Measurements from ENCODE around the gene TCEA2. TPM values are rescaled to one million over a fixed set of nuclear protein-coding genes. Genes with fewer than 3 reads are reported as not detected.

The TCEA2 gene
- total RNA-seq = 10 to 100 TPM in 1 of 3 donors, 1 to 10 TPM in 2; 4.1 to 46.1 (median 9.5) TPM
- long read RNA-seq, donor 1, transcript TCEA2-202 (10 exons, 1,235 nt) = major isoform, 49 of 78 reads
- long read RNA-seq, donor 1, partial matches to known transcripts = 7 of 78 reads
- long read RNA-seq, donor 1, other reads (novel, unspliced or antisense) = 22 of 78 reads
- long read RNA-seq, donor 2, partial matches to known transcripts = 0 of 2 reads
- long read RNA-seq, donor 2, other reads (novel, unspliced or antisense) = 1 of 2 reads

DNA sequence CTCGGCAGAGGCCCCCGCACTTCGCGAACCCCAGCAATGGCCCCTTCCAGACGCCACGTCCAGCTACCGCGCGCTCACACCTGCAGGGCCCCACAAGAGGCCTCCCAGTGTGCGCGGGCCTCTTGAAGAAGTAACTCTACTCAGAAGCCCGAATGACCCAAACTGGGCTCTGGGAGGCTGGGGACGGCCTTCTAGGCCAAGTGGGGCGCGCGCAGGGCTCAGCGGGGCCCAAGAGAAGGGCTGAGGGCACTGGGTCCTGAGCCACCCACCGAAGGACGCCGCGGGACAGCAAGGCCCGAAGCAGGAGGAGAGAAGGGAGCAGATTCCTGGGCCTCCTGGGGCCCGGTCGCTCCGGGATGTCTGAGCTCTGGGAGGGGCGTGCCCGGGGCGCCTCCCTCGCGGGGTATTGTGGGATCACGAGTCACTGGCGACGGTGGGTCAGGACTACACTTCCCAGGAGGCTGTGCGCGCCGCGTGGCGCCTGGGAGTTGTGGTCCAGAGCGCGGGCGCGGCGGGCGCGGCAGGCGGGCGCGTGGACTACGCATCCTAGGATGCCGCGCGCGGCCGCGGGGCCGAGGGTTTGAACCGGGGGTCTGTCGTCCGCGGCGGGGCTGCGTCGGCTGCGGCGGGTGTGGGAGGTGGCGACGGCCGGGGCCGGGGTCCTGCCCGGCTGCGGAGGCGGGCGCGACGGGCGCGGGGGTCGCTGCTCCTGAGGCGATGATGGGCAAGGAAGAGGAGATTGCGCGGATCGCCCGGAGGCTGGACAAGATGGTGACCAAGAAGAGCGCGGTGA, at the start of gene TCEA2:
TSS of gene TCEA2 (plus strand) at position 603 of the 793 bp plus-strand sequence. CDS start at position 718, 115 bp downstream.
- DNase-seq (peak; percentile 97), ATAC-seq (peak; percentile 96)
- TF ChIP-seq, protein P1, sequence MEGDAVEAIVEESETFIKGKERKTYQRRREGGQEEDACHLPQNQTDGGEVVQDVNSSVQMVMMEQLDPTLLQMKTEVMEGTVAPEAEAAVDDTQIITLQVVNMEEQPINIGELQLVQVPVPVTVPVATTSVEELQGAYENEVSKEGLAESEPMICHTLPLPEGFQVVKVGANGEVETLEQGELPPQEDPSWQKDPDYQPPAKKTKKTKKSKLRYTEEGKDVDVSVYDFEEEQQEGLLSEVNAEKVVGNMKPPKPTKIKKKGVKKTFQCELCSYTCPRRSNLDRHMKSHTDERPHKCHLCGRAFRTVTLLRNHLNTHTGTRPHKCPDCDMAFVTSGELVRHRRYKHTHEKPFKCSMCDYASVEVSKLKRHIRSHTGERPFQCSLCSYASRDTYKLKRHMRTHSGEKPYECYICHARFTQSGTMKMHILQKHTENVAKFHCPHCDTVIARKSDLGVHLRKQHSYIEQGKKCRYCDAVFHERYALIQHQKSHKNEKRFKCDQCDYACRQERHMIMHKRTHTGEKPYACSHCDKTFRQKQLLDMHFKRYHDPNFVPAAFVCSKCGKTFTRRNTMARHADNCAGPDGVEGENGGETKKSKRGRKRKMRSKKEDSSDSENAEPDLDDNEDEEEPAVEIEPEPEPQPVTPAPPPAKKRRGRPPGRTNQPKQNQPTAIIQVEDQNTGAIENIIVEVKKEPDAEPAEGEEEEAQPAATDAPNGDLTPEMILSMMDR (IDR thresholded peaks at IDR 0.05) = no peak
- Histone ChIP-seq H3K9me3 (no peaks in the 10 kb centered on the region), H3K4me3 (peak within 1 kb of the TSS; percentile 42), H3K4me1 (ENCODE audit: low read depth) (peaks cover 4% of the 10 kb centered on the region), H3K36me3 (ENCODE audit: low read depth) (no peaks in the 10 kb centered on the region)
- intact Hi-C loops (cut with DNase I, micrococcal nuclease) = no loop called here

DNA sequence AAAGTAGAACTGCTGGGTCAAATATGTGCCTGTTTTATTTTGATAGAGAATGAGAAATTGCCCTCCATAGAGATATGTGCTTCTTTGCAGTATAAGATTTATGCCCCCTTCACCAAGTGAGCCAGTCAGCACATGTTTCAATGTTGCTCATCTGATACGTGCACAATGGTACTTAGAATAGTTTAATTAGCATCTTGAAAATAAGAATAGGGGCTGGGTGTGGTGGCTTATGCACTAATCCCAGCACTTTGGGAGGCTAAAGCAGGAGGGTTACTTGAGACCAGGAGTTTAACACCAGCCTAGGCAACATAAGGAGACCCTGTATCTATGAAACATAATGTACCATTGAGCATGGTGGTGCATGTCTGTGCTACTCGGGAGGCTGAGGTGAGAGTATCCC, 47.4 kb upstream of the TCEA2 start:
- H3K4me3 ChIP-seq = no peak overlapping the region
- no peaks in the 10 kb centered on the region for H3K4me1 ChIP-seq (ENCODE audit: low read depth)
- ATAC-seq = no peak
- peaks cover 13% of the 10 kb centered on the region for H3K36me3 ChIP-seq (ENCODE audit: low read depth)
- intact Hi-C loops (cut with DNase I, micrococcal nuclease) = no loop called here
- no peak for DNase-seq
- H3K9me3 ChIP-seq = no peaks in the 10 kb centered on the region
- TF ChIP-seq, protein P1 (IDR thresholded peaks at IDR 0.05) = no peak

DNA sequence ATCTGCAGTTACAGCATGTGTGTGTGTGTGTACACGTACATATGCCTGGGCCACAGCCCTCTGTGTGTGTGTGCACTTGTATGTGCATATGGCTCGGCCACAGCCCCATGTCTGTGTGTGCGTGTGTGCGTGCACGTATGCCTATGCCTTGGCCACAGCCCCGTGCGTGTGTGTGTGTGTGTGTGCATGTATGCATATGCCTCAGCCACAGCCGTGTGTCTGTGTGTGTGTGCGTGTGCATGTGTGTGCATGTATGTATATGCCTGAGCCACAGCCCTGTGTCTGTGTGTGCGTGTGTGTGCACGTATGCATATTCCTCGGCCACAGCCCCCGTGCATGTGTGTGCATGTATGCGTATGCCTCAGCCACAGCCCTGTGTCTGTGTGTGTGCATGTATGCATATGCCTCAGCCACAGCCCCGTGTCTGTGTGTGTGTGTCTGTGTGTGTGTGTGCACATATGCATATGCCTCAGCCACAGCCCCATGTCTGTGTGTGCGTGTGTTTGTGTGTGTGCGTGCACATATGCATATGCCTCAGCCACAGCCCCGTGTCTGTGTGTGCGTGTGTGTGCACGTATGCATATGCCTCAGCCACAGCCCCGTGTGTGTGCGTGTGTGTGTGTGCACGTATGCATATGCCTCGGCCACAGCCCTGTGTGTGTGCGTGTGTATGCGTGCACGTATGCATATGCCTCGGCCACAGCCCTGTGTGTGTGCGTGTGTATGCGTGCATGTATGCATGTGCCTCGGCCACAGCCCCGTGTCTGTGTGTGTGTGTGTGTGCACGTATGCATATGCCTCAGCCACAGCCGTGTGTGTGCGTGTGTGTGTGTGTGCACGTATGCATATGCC, 41.6 kb upstream of the TCEA2 start:
- Histone ChIP-seq H3K4me1 (ENCODE audit: low read depth) (peaks cover 20% of the 10 kb centered on the region), H3K9me3 (no peaks in the 10 kb centered on the region), H3K36me3 (ENCODE audit: low read depth) (no peaks in the 10 kb centered on the region), H3K4me3 (no peak overlapping the region)
- DNase-seq (no peak), ATAC-seq (no peak)
- TF ChIP-seq, protein P1 (IDR thresholded peaks at IDR 0.05) = no peak
- intact Hi-C loops (cut with DNase I, micrococcal nuclease) = no loop called here

DNA sequence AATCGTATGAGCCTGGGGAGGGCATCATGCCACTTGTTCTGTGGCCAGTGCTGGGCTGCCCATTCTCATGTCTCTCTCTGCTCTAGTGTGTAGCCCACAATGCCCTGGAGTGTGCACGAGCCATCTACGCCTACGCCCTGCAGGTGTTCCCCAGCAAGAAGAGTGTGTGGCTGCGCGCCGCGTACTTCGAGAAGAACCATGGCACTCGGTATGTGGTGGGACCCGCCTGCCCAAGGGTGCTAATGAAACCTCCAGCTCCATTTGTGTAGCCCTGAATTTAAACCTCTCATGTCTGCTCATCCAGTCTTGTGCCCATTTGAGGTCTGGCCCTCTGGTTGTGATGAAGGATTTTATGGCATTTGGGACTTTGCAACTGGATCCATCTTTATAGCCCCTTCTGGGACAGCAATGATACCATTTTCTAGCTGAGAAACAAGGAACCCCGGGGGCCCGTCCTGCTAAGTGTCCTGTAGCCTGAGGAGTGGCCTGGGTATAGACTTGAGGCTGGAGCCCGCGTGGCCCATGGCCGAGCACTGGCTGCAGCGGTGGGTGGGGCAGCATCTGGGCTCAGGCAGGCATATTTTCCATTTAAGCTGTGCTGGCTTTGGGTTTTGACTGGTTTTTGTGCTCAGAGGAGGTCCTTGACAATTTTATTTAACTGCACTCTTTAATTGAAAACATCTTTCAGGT, 40.2 kb upstream of the TCEA2 start:
- DNase-seq = peak in 1 of 3 donors; percentile 31
- H3K4me3 ChIP-seq = no peak overlapping the region
- H3K4me1 ChIP-seq (ENCODE audit: low read depth) = peaks cover 20% of the 10 kb centered on the region
- H3K9me3 ChIP-seq = no peaks in the 10 kb centered on the region
- TF ChIP-seq, protein P1 (IDR thresholded peaks at IDR 0.05) = no peak
- intact Hi-C loops (cut with DNase I, micrococcal nuclease) = no loop called here
- ATAC-seq = no peak
- peaks cover 4% of the 10 kb centered on the region for H3K36me3 ChIP-seq (ENCODE audit: low read depth)
